DOHH2 (cell line): ENCODE results near the gene CLIP2.
"Not testable (repeated sequence)": the region's sequence is repeated elsewhere in the genome, so short reads cannot be mapped to it uniquely, and the experiment has no call there.

ENCODE experiments used
- H3F3A ChIP-seq: fragments of 200-600 bp; sonication (generic), shearing (Covaris generic); 2 replicates; pipeline ENCODE4 v1.6.0; 2016; ENCODE audit warnings: antibody characterized with exemption, mild to moderate bottlenecking; ENCODE audit not compliant: control insufficient read depth, insufficient read depth
- H3K27ac ChIP-seq: fragments of 200-600 bp; sonication (generic); 2 replicates; pipeline ENCODE4 v1.5.1; 2014; ENCODE audit warnings: low read depth, mild to moderate bottlenecking, low read length, moderate library complexity
- H3K27me3 ChIP-seq: fragments of 200-600 bp; sonication (generic); 2 replicates; pipeline ENCODE4 v1.6.1; 2014; ENCODE audit warnings: mild to moderate bottlenecking, low read length, mixed read lengths; ENCODE audit not compliant: control insufficient read depth
- H3K36me3 ChIP-seq: fragments of 200-600 bp; sonication (generic); 2 replicates; pipeline ENCODE4 v1.6.1; 2014; ENCODE audit warnings: mild to moderate bottlenecking, low read length, moderate library complexity, mixed read lengths; ENCODE audit not compliant: control insufficient read depth
- H3K4me1 ChIP-seq: fragments of 200-600 bp; sonication (generic); 2 replicates; pipeline ENCODE4 v1.6.1; 2014; ENCODE audit warnings: mild to moderate bottlenecking, low read length, mixed read lengths; ENCODE audit not compliant: control insufficient read depth
- H3K4me2 ChIP-seq: fragments of 200-600 bp; sonication (generic); 2 replicates; pipeline ENCODE4 v1.6.0; 2014; ENCODE audit warnings: mild to moderate bottlenecking, low read length, moderate library complexity
- H3K4me3 ChIP-seq: fragments of 200-600 bp; sonication (generic); 2 replicates; pipeline ENCODE4 v1.5.1; 2014; ENCODE audit warnings: mild to moderate bottlenecking, low read length, mixed read lengths
- H3K79me2 ChIP-seq: fragments of 200-600 bp; sonication (generic); 2 replicates; pipeline ENCODE4 v1.6.1; 2014; ENCODE audit warnings: mild to moderate bottlenecking, low read length, mixed read lengths; ENCODE audit not compliant: control insufficient read depth
- H3K9me2 ChIP-seq: fragments of 200-600 bp; sonication (generic); replicated peaks from 2 replicates; pipeline ENCODE4 v1.6.1; 2014; ENCODE audit warnings: mild to moderate bottlenecking, low read length, mixed read lengths; ENCODE audit not compliant: control insufficient read depth
- H3K9me3 ChIP-seq: fragments of 200-600 bp; sonication (generic); 2 replicates; pipeline ENCODE4 v1.6.1; 2014; ENCODE audit warnings: antibody characterized with exemption, low read length, mixed read lengths; ENCODE audit not compliant: control insufficient read depth, insufficient read depth
- H4K20me1 ChIP-seq: fragments of 200-600 bp; sonication (generic); 2 replicates; pipeline ENCODE4 v1.6.0; 2014; ENCODE audit warnings: low read depth, mild to moderate bottlenecking, antibody characterized with exemption, low read length, moderate library complexity; ENCODE audit not compliant: control insufficient read depth, insufficient read depth
- EZH2phosphoT487 ChIP-seq: fragments of 200-600 bp; sonication (generic); IDR thresholded peaks from 2 replicates; pipeline ENCODE4 v1.6.1; 2017; ENCODE audit warnings: borderline replicate concordance, mild to moderate bottlenecking, antibody characterized with exemption, low read length, moderate library complexity, mixed read lengths
- TF ChIP-seq, protein P1 (sequence below): fragments of 200-600 bp; sonication (generic); IDR thresholded peaks from one replicate; pipeline ENCODE4 v1.5.1; 2014; ENCODE audit warnings: antibody characterized with exemption, mild to moderate bottlenecking, low read depth, low read length; ENCODE audit not compliant: poor library complexity, severe bottlenecking

CLIP2 gene

GRCh38 chr7:74376256-74377036, 87.2 kb downstream of the CLIP2 start:
- Histone ChIP-seq H3F3A (peaks cover 3% of the 10 kb centered on the region; the same call in 1 of the 2 replicates), H3K79me2 (no peaks in the 10 kb centered on the region), H4K20me1 (no peaks in the 10 kb centered on the region), H3K4me1 (peaks cover 28% of the 10 kb centered on the region), H3K27ac (no peak overlapping the region), H3K9me3 (no peaks in the 10 kb centered on the region), H3K4me2 (no peak overlapping the region), H3K36me3 (no peaks in the 10 kb centered on the region), H3K27me3 (no peaks in the 10 kb centered on the region), H3K9me2 (no peaks in the 10 kb centered on the region), H3K4me3 (no peak overlapping the region)
- TF ChIP-seq EZH2phosphoT487 = no peak
- TF ChIP-seq, protein P1, sequence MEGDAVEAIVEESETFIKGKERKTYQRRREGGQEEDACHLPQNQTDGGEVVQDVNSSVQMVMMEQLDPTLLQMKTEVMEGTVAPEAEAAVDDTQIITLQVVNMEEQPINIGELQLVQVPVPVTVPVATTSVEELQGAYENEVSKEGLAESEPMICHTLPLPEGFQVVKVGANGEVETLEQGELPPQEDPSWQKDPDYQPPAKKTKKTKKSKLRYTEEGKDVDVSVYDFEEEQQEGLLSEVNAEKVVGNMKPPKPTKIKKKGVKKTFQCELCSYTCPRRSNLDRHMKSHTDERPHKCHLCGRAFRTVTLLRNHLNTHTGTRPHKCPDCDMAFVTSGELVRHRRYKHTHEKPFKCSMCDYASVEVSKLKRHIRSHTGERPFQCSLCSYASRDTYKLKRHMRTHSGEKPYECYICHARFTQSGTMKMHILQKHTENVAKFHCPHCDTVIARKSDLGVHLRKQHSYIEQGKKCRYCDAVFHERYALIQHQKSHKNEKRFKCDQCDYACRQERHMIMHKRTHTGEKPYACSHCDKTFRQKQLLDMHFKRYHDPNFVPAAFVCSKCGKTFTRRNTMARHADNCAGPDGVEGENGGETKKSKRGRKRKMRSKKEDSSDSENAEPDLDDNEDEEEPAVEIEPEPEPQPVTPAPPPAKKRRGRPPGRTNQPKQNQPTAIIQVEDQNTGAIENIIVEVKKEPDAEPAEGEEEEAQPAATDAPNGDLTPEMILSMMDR = no peak

DNA sequence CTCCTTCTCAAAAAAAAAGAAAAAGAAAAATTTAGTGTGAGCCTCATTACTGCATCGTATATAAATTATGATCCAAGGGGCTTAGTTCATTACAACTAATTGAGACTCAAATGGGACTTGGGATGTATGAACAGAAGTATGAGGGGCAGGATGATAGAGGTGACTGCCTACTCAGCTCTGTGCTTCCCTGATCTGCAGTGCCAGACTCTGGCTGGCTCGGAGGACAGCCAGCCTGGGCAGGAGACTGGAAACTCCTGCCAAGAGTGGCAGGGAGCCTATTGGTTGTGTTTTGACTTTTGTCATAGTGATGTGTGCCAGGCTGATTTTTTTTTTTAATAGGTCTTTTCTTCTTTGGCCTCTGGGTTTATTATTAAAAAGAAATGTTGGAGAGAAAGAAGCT, 90.7 kb downstream of the CLIP2 start:
- Histone ChIP-seq H3K4me2 (no peak overlapping the region), H3K4me1 (no peaks in the 10 kb centered on the region), H3F3A (no peaks in the 10 kb centered on the region), H3K79me2 (no peaks in the 10 kb centered on the region), H3K9me2 (no peaks in the 10 kb centered on the region), H3K36me3 (no peaks in the 10 kb centered on the region), H4K20me1 (no peaks in the 10 kb centered on the region), H3K27me3 (no peaks in the 10 kb centered on the region), H3K27ac (no peak overlapping the region), H3K4me3 (no peak overlapping the region), H3K9me3 (no peaks in the 10 kb centered on the region)
- TF ChIP-seq EZH2phosphoT487 = no peak
- TF ChIP-seq, protein P1 = no peak

GRCh38 chr7:74380720-74381119, 91.5 kb downstream of the CLIP2 start:
- Histone ChIP-seq H3K4me2 (no peak overlapping the region), H3K27ac (no peak overlapping the region), H3K79me2 (no peaks in the 10 kb centered on the region), H3K27me3 (no peaks in the 10 kb centered on the region), H3K4me1 (no peaks in the 10 kb centered on the region), H3K36me3 (no peaks in the 10 kb centered on the region), H3K9me3 (no peaks in the 10 kb centered on the region), H3F3A (no peaks in the 10 kb centered on the region), H4K20me1 (no peaks in the 10 kb centered on the region), H3K4me3 (no peak overlapping the region), H3K9me2 (no peaks in the 10 kb centered on the region)
- TF ChIP-seq, protein P1 = no peak
- TF ChIP-seq EZH2phosphoT487 = no peak

- H3K36me3 ChIP-seq = not testable (repeated sequence)
Observed at GRCh38 chr7:74384086-74384485, 94.9 kb downstream of the CLIP2 start.

GRCh38 chr7:74384854-74385253, 95.6 kb downstream of the CLIP2 start:
- not testable (repeated sequence) for H3K36me3 ChIP-seq, H3K4me1 ChIP-seq, H3F3A ChIP-seq, H4K20me1 ChIP-seq, H3K9me2 ChIP-seq, H3K4me3 ChIP-seq, H3K9me3 ChIP-seq, H3K4me2 ChIP-seq, H3K79me2 ChIP-seq, H3K27me3 ChIP-seq, H3K27ac ChIP-seq

More at GRCh38 chr7:74384086-74384485, 94.9 kb downstream of the CLIP2 start:
- H3K79me2 ChIP-seq, H3K9me2 ChIP-seq, H3K4me2 ChIP-seq, H3F3A ChIP-seq, H4K20me1 ChIP-seq, H3K4me1 ChIP-seq, H3K27ac ChIP-seq, H3K27me3 ChIP-seq, H3K4me3 ChIP-seq, H3K9me3 ChIP-seq: not testable (repeated sequence)
